HG03575 (cell line): Measurements from ENCODE around the gene NEK8.
"Not testable (repeated sequence)": the region's sequence is repeated elsewhere in the genome, so short reads cannot be mapped to it uniquely, and the experiment has no call there.

Experiments used
- ATAC-seq: cut with Tn5 transposase; IDR thresholded peaks from one replicate; pipeline ENCODE4 v1.9.1; 2021; ENCODE audit not compliant: unreplicated experiment, insufficient number of reproducible peaks, low FRiP score; ENCODE audit errors: extremely low read depth

The NEK8 gene

GRCh38 chr17:28706471-28707338 lies 21.9 kb upstream of the NEK8 start:
- no peak for ATAC-seq

DNA sequence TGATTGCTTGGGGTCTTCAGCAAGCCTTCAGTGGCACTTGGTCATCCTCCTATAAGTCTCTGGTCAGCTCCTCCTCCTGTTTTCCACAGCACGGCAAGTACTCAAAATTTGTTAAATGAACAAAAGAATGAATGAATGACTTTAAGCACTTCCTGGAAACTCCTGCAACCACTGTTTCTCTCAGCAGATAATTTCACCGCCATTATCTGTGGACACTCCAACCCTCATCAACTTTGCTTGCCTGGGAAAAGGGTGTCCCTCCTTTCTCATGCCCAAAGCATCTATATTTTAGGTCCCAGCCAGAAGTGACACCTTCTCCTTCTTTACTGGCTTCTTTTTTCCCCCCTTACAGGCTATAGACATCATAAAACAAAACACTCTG lies 21.3 kb upstream of the NEK8 start:
- no peak for ATAC-seq

- no peak for ATAC-seq
Measured at GRCh38 chr17:28710861-28711722, 17.5 kb upstream of the NEK8 start.

DNA sequence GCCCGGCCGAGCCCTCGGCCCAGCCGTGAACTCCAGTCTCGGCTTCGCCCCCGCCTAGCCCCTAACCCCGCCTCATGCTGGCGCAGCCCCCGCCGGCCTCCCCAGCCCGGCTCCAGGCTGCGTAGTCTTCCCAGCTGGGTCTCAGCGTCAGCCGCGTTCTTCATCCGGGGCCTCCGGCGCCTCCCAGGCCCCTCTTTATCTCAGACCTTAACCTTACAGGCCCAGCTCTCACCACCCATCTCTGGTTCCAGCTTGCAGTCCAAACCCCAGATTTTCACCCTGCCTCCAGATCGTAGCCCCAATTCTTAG lies 16.9 kb upstream of the NEK8 start, which contains the start of gene PROCA1:
PROCA1 (minus strand) TSS at position 166 of the 309 bp plus-strand sequence. CDS start 228 bp downstream, outside the sequence.
- ATAC-seq = no peak

DNA sequence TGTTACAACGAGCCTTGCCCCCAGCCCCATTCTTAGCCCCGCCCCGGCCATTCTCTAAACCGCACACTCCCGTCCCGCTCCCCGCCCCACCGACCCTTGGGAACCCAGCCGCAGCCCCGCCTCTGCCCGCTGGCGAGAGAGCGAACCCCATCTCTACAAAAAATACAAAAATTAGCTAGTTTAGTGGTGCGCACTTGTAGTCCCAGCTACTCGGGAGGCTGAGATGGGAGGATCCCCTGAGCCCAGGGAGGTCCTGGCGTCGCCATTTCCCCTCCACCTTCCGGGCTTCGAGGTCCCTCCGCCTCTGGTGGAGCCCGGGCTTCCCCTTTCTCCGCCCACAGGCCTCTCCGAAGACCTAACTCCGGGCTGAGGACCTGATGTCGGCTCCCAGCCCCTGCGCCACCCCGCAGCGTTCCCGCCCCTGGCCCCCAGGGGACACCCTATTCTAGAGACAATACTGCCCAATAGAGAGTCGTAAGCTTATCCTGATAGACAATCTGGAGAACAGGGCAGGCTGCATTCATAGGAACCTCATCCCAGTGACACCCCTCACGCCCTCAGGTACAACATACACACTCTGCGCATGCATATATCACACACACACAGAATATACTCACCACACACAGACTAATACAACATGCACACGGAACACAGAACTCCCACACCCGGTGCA lies 16.4 kb upstream of the NEK8 start:
- ATAC-seq = no peak

DNA sequence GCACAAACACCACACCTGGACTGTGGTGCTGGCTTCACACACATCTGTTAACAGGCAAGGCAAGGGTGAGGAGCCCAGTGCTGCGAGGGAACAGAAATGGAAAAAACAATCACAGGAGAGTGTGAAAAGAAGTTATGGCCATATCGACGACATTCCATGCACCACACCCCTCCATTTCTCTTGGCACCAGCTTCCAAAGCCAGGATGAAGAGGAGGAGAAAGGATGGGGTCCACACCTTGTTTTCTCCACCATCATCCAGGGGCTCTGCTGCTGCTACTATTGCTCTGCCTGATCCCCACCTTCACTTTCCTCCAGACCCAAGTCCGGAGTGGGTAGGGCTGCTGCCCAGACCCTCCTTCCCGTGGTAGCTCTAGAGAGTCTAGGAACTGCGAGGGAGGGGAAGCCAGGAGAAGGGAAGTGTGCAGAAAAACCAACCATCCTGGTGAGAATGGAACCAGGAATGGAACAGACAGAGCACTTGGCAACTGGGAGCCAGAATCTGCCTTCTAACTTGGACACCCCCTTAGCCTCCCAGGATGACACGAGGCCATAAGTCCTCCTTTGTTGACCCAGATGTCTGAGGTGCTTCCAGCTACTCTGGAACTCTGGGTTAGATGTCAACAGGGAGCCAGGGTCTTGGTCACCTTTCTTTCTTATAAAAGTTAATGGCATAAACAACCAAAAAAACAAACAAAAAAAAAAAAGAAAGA lies 15.7 kb upstream of the NEK8 start:
- no peak for ATAC-seq

DNA sequence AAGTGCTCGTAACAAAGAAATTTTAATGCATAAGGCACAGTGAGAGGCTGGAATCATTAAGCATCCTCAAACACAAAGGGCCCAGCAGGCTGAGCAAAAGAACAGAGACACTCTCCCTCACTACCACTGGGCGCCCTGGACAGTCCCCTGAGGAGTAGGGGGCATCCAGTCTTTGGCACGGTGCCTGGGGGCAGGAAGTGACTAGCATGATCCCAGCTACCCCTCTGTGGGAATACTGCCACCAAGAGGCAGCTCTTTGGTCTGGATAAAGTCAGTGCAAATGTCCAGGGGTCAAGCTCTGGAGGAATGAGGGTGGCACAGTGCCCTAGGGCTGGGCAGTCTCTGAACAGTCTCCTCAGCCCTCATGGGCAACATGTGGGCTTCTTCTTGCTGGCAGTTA lies 14.3 kb upstream of the NEK8 start:
- no peak for ATAC-seq

DNA sequence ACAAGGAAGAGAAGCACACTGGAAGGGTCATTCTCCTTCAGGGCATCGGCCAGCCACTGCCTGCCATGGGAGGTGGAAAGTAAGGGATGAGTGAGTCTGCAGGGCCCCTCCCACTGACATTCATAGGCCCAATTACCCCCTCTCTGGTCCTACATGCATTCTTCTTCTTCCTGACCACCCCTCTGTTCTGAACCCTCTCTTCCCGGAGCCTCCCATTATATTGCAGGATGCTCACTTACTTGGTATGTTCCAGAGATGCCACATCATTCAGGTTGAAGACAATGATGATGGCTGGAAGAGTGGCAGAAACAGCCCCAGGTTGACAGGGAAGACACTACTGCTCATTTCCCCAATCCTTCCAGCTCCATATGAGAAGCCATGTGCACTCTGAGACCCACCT lies 13.4 kb upstream of the NEK8 start:
- ATAC-seq = no peak

DNA sequence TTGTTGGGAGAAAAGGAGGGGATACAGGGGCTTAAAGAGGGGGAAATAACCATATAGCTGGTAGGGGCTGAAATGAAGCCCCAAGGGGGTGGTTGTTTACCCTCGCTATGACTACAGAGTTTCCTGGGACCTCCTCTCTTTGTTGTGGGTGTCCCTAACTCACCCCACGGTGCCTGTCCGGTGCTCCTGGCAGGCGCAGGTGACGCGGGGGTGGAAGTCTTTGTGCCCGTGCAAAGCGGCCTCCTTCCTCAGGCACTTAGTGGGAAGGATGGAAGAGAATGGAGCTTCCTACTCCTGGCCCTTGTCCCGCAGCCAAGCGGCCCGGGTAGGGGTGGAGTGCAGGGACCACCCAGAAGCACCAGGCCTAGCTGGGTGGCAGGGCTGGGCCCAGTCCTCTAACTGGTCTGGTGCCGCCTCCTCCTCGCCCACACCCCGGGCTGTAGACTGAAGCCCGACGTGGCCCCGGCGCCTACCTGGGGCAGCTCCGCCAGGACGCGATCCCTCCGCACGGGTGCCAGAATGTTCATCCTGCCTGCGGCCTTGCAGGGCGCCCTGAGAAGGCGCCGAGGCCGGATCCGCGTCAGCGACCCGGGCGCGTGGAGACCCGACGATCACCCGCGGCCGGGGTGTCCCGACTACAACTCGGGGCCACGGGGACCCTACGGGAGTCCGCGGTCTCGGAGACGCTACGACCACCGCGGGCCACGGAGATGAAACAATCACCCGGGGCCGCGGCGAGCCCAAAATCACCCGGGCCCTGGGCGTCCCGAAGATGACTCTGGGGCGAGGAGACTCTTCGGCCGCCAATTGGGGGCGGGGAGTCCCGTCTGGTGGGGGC lies 11.6 kb upstream of the NEK8 start:
- no peak for ATAC-seq

DNA sequence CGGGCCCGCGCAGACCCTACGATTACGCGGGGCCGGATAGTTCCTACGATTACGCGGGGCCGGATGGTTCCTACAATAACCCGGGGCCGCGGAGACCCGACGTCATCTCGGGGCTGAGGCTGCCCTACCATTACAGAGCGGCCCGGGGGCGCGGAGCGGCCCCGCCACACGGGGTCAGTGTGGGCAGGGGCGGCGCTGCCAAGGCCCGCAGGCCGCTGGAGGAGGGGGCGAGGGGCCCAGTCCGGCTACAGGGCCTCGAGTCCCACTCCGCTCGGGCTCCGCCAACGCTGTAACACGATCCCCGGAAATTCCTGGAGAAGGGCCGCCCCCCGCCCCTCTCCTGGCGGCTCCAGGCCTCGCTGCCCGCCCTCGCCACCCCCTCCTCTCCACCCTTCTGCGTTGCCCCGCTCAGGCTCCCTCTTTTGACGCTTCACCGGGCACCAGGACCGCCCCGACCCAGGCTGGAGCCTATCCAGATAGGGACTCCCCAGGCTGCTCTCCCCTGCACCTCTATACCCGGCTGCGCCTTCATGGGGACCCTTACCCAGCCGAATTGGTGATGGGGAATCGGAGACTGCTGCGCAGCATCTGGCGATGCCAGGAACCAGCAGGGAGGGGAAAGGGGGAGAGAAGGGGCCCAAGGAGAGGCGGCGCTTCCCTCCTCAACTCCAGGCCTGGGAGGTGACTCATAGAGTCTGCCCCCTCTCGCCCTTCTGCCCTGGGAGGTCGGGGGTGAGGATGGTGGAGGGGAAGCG lies 10.8 kb upstream of the NEK8 start, which contains the start of gene RAB34:
RAB34 (minus strand) TSS at position 291 of the 755 bp plus-strand sequence. CDS start 602 bp downstream, outside the sequence.
- no peak for ATAC-seq

DNA sequence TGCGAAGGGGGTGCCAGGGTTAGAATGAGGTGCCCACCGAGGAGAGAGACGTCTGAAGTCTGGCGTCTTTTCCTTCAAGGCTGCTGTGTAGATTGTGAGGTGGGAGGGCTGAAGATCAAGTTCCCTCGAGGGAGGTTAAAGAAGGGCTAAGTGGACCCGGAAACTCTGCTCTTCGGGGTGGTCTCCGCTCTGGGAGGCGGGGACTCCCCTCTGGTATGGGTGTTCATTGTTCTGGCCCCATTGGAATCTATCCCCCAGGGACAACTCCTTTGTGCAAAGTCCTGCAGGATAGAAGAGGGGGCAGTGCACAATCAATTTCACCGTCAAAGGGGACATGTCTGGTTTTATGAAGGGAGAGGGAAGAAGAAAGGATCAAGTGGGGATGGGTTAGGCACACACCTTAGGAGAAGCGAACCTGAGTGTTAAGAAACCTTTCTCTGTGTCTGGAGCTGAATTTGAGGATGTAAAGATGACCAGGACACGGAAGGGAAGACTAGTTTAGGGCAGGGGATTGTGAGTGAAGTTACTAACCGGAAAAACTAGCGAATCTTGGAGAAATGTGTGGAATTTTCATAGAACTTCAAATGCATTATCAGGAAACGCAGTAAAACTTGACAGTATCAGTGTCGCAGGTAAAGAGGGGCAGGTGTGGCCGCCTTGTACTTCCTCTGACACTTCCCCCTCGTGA lies 10.1 kb upstream of the NEK8 start:
- no peak for ATAC-seq

DNA sequence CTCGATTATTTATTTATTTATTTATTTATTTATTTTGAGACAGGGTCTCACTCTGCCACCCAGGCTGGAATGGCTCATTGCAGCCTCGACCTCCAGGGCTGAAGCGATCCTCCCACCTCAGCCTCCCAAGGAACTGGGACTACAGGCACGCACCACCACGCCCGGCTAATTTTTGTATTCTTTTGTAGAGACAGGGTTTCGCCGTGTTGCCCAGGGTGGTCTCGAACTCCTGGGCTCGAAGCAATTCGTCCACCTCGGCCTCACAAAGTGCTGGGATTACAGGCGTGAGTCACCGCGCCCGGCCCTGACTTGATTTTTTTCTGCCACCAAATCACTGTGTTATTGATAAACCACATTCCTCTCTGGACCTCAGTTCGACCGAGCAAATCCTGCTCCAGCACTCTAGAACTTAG lies 9.6 kb upstream of the NEK8 start:
- ATAC-seq = no peak

DNA sequence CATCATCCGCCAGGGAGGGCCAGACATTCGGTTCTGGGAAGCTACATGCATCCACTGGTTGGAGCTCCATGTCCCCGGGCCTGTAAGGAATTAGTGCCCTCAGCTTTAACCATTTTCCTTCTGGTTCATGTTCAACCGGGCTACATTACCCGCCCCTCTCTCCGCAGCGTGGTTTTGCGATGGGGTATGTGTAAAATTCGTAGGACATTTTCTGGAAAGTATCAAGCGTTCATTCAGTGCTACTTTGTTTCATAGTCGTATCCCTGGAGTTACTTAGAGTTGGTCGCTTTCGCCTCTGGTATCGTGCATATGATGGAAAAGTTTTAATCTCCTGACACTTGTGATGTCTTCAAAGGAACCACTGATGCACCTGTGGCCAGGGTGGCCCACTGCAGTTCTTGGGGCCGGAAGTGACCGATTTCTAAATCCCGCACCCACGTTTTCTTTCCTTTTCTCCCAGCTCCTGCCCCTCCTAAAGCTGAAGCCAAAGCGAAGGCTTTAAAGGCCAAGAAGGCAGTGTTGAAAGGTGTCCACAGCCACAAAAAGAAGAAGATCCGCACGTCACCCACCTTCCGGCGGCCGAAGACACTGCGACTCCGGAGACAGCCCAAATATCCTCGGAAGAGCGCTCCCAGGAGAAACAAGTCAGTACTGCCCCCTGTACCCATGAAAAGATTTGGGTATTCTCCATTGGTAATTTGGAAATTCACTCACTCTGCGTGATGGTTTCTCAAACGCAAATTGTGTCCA lies 8.2 kb upstream of the NEK8 start:
- no peak for ATAC-seq

DNA sequence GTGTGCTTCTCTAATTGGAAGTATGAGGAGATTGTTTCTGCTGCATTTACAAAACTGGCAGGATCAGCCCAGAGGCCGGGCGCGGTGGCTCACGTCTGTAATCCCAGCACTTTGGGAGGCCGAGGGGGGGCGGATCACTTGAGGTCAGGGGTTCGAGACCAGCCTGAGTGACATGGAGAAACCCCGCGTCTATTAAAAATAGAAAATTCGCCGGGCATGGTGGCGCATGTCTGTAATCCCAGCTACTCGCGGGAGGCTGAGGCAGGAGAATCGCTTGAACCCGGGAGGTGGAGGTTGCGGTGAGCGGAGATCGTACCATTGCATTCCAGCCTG lies 7.6 kb upstream of the NEK8 start:
- ATAC-seq = not testable (repeated sequence)

DNA sequence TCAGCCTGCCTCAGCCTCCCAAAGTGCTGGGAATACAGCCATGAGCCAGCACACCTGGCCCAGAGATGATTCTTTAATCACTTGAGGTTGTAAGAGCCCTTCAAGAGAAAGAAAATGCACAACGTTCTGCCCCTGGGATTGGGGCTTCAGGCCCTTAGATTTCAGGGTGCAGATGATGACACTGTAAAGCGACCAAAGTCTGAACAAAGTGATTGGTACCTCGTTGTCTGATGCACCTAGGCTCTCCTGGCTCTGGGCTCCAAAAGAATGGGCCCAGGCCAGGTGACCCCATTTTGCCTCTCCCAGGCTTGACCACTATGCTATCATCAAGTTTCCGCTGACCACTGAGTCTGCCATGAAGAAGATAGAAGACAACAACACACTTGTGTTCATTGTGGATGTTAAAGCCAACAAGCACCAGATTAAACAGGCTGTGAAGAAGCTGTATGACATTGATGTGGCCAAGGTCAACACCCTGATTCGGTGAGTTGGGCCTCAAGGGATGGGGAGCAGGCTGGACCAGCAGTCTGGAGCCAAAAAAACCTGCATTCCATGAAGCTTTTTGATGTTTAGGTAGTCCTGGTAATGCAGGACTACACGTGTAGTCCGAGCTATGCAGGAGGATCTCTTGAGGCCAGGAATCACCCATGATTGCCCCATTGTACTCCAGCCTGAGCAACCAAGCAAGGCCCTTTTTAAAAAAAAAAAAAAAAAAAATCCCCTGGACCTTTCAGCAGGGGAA lies 6.0 kb upstream of the NEK8 start:
- ATAC-seq = no peak
